Osteocyte (in vitro differentiated cells): Measurements from ENCODE around the gene ZNF765. TPM values are rescaled to one million over a fixed set of nuclear protein-coding genes. Genes with fewer than 3 reads are reported as not detected.
"Not testable (repeated sequence)": the region's sequence is repeated elsewhere in the genome, so short reads cannot be mapped to it uniquely, and the experiment has no call there.

Experiments
- DNase-seq: peaks from one replicate; pipeline ENCODE4 v3.0.0; 2021; ENCODE audit warnings: mixed read lengths; ENCODE audit not compliant: unreplicated experiment; ENCODE audit errors: extremely low spot score
- H3K27ac Mint-ChIP-seq: one replicate; pipeline ENCODE4 v1.8.0; 2021; ENCODE audit warnings: mild to moderate bottlenecking, mixed read lengths; ENCODE audit not compliant: unreplicated experiment
- H3K27me3 Mint-ChIP-seq: one replicate; pipeline ENCODE4 v1.8.0; 2021; ENCODE audit warnings: mixed read lengths; ENCODE audit not compliant: unreplicated experiment
- H3K36me3 Mint-ChIP-seq: one replicate; pipeline ENCODE4 v1.8.0; 2021; ENCODE audit warnings: mixed read lengths; ENCODE audit not compliant: unreplicated experiment
- H3K4me1 Mint-ChIP-seq: one replicate; pipeline ENCODE4 v1.8.0; 2021; ENCODE audit warnings: mixed read lengths; ENCODE audit not compliant: unreplicated experiment
- H3K4me3 Mint-ChIP-seq: one replicate; pipeline ENCODE4 v1.8.0; 2021; ENCODE audit warnings: mild to moderate bottlenecking, moderate library complexity, mixed read lengths; ENCODE audit not compliant: unreplicated experiment
- H3K9me3 Mint-ChIP-seq: one replicate; pipeline ENCODE4 v1.8.0; 2021; ENCODE audit warnings: mixed read lengths; ENCODE audit not compliant: unreplicated experiment
- long read RNA-seq: library from polyadenylated mRNA; unstranded; transcript quantifications from one replicate; pipeline ENCODE4 v2.0.0, GENCODE V29; 2021
- total RNA-seq: library from RNA; stranded (reverse); gene quantifications from 2 replicates; pipeline ENCODE4 v1.2.1, GENCODE V29; 2021
- TF ChIP-seq, protein P1 (sequence below): fragments of 200-600 bp; sonication (generic); IDR thresholded peaks from 2 replicates; pipeline ENCODE4 v1.5.0; 2021; ENCODE audit warnings: antibody characterized with exemption, mild to moderate bottlenecking, moderate library complexity

Gene ZNF765
- total RNA-seq: 9.0 and 10.7 TPM in 2 replicates
- long read RNA-seq, full-length matches to known transcripts: 18 of 39 reads
- long read RNA-seq, partial matches to known transcripts: 2 of 39 reads
- long read RNA-seq, other reads (novel, unspliced or antisense): 19 of 39 reads

DNA sequence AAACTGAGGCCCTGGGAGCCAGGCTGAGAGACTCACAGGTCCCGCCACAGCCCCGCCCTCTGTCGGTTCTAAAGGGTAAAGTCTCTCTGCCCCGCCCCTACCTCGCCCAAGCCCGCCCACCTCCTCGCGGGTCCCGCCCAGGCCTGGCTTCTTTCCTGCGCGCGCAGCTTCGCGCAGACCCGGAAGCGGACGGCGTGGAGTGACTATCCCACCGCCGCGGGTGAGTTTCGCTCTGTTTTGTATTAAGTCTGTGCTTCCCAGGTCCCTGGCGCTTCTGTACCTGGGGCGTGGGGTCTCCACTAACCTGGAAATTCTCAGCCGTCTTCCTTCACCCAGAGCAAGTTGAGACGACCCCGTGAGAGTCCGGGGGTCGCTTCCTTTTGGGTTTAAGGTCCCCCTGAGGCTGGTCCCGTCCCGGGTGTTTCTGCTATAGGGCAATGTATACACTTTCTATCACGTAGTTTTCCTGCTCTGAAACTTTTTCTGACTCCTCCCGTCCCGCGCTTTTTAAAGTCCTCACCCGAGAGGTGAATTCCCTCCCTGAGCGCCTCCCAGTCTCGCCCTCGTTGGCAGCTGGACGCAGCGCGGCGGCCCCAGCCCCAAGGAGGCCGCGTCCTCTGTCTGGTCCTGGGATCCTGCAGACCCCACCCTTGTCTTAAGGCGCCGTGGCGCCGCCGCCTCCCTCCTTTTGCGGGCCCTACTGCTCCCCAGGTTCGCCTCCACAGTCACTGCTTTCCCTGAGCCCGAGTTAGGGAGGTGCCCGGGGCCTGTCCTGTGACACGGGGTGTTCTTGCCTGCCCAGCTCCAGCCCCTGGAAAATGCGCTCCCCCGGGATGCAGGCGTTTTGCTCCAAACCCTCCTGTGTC, at the start of gene ZNF765:
ZNF765 (plus strand) TSS at position 176 of the 866 bp plus-strand sequence. CDS start 2,867 bp downstream, outside the sequence.
- H3K4me3 Mint-ChIP-seq: peak within 1 kb of the TSS; percentile 95
- H3K4me1 Mint-ChIP-seq: peaks cover 25% of the 10 kb centered on the region
- H3K9me3 Mint-ChIP-seq: peaks cover 9% of the 10 kb centered on the region
- peak within 1 kb of the TSS; percentile 92 for H3K27ac Mint-ChIP-seq
- peaks cover 13% of the 10 kb centered on the region for H3K36me3 Mint-ChIP-seq
- peak; percentile 98 for DNase-seq
- no peaks in the 10 kb centered on the region for H3K27me3 Mint-ChIP-seq
- TF ChIP-seq, protein P1, sequence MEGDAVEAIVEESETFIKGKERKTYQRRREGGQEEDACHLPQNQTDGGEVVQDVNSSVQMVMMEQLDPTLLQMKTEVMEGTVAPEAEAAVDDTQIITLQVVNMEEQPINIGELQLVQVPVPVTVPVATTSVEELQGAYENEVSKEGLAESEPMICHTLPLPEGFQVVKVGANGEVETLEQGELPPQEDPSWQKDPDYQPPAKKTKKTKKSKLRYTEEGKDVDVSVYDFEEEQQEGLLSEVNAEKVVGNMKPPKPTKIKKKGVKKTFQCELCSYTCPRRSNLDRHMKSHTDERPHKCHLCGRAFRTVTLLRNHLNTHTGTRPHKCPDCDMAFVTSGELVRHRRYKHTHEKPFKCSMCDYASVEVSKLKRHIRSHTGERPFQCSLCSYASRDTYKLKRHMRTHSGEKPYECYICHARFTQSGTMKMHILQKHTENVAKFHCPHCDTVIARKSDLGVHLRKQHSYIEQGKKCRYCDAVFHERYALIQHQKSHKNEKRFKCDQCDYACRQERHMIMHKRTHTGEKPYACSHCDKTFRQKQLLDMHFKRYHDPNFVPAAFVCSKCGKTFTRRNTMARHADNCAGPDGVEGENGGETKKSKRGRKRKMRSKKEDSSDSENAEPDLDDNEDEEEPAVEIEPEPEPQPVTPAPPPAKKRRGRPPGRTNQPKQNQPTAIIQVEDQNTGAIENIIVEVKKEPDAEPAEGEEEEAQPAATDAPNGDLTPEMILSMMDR: peak; percentile 67

GRCh38 chr19:53355739-53356138, 39.2 kb upstream of the ZNF765 start:
- no peak overlapping the region for H3K4me3 Mint-ChIP-seq
- TF ChIP-seq, protein P1: no peak
- peaks cover 49% of the 10 kb centered on the region for H3K9me3 Mint-ChIP-seq
- peaks cover 53% of the 10 kb centered on the region for H3K36me3 Mint-ChIP-seq
- H3K27me3 Mint-ChIP-seq: no peaks in the 10 kb centered on the region
- no peaks in the 10 kb centered on the region for H3K4me1 Mint-ChIP-seq
- no peak for DNase-seq
- no peak overlapping the region for H3K27ac Mint-ChIP-seq

GRCh38 chr19:53357821-53358581, 36.9 kb upstream of the ZNF765 start:
- H3K27me3 Mint-ChIP-seq: no peaks in the 10 kb centered on the region
- DNase-seq: no peak
- H3K4me1 Mint-ChIP-seq: no peaks in the 10 kb centered on the region
- H3K9me3 Mint-ChIP-seq: peaks cover 40% of the 10 kb centered on the region
- peaks cover 30% of the 10 kb centered on the region for H3K36me3 Mint-ChIP-seq
- TF ChIP-seq, protein P1: no peak
- no peak overlapping the region for H3K4me3 Mint-ChIP-seq
- no peak overlapping the region for H3K27ac Mint-ChIP-seq

GRCh38 chr19:53360056-53360455, 34.9 kb upstream of the ZNF765 start:
- DNase-seq, H3K4me3 Mint-ChIP-seq, H3K27me3 Mint-ChIP-seq, H3K4me1 Mint-ChIP-seq, H3K27ac Mint-ChIP-seq: not testable (repeated sequence)
- Mint-ChIP-seq H3K36me3 (peaks cover 15% of the 10 kb centered on the region), H3K9me3 (peaks cover 35% of the 10 kb centered on the region)

GRCh38 chr19:53365134-53365898, 29.6 kb upstream of the ZNF765 start, which contains the start of gene ZNF525:
TSS of gene ZNF525 (plus strand) at chr19:53365705. CDS start at chr19:53372282, 6,577 bp downstream.
- H3K36me3 Mint-ChIP-seq: no peaks in the 10 kb centered on the region
- H3K27ac Mint-ChIP-seq: peak within 1 kb of the TSS; percentile 90
- TF ChIP-seq, protein P1: peak; percentile 30
- no peaks in the 10 kb centered on the region for H3K27me3 Mint-ChIP-seq
- peaks cover 14% of the 10 kb centered on the region for H3K9me3 Mint-ChIP-seq
- H3K4me3 Mint-ChIP-seq: peak within 1 kb of the TSS; percentile 90
- peak; percentile 94 for DNase-seq
- peaks cover 13% of the 10 kb centered on the region for H3K4me1 Mint-ChIP-seq
